H9 (cell line): ENCODE data around the gene PDZD8. TPM values are rescaled to one million over a fixed set of nuclear protein-coding genes. Genes with fewer than 3 reads are reported as not detected.
"Not testable (repeated sequence)": the region's sequence is repeated elsewhere in the genome, so short reads cannot be mapped to it uniquely, and the experiment has no call there.

Experiments used
- DNase-seq: peaks from one replicate; pipeline ENCODE4 v3.0.0-alpha.2; 2017
- H2AFZ ChIP-seq: one replicate; pipeline ENCODE4 v1.6.1; 2013; ENCODE audit warnings: mild to moderate bottlenecking, low read length, control low read depth, moderate library complexity
- H2AK5ac ChIP-seq: 2 replicates; pipeline ENCODE4 v1.6.1; 2013; ENCODE audit warnings: low read length, control low read depth, mixed read lengths; ENCODE audit not compliant: insufficient read length
- H2BK120ac ChIP-seq: one replicate; pipeline ENCODE4 v1.6.1; 2013; ENCODE audit warnings: low read depth, mild to moderate bottlenecking, low read length, control low read depth, inconsistent platforms; ENCODE audit not compliant: poor library complexity, severe bottlenecking
- H2BK12ac ChIP-seq: 2 replicates; pipeline ENCODE4 v1.6.1; 2013; ENCODE audit warnings: low read length, control low read depth, mixed read lengths, low read depth; ENCODE audit not compliant: insufficient read length
- H2BK15ac ChIP-seq: 2 replicates; pipeline ENCODE4 v1.6.1; 2013; ENCODE audit warnings: low read depth, low read length, control low read depth
- H2BK20ac ChIP-seq: one replicate; pipeline ENCODE4 v1.6.1; 2013; ENCODE audit warnings: low read depth, mild to moderate bottlenecking, low read length, control low read depth, inconsistent platforms; ENCODE audit not compliant: poor library complexity, severe bottlenecking
- H2BK5ac ChIP-seq: 2 replicates; pipeline ENCODE4 v1.6.1; 2013; ENCODE audit warnings: low read length, control low read depth, mixed read lengths; ENCODE audit not compliant: insufficient read length
- H3K14ac ChIP-seq: 2 replicates; pipeline ENCODE4 v1.6.1; 2013; ENCODE audit warnings: low read length, control low read depth; ENCODE audit not compliant: insufficient read depth
- H3K18ac ChIP-seq: 2 replicates; pipeline ENCODE4 v1.6.1; 2013; ENCODE audit warnings: low read depth, mild to moderate bottlenecking, mixed read lengths, low read length, control low read depth; ENCODE audit not compliant: insufficient read length
- H3K23ac ChIP-seq: 2 replicates; pipeline ENCODE4 v1.6.1; 2013; ENCODE audit warnings: low read length, control low read depth, mixed read lengths, low read depth; ENCODE audit not compliant: insufficient read length
- H3K23me2 ChIP-seq: 2 replicates; pipeline ENCODE4 v1.6.1; 2013; ENCODE audit warnings: low read depth, mild to moderate bottlenecking, mixed read lengths, low read length, control low read depth; ENCODE audit not compliant: insufficient read length, poor library complexity, severe bottlenecking
- H3K27ac ChIP-seq: 2 replicates; pipeline ENCODE4 v1.5.1; 2013; ENCODE audit warnings: low read length, control low read depth, mixed read lengths, low read depth; ENCODE audit not compliant: insufficient read length
- H3K27me3 ChIP-seq: 2 replicates; pipeline ENCODE4 v1.6.1; 2013; ENCODE audit warnings: low read length, control low read depth, inconsistent platforms; ENCODE audit not compliant: insufficient read depth
- H3K4ac ChIP-seq: 2 replicates; pipeline ENCODE4 v1.6.1; 2013; ENCODE audit warnings: low read depth, mild to moderate bottlenecking, control low read depth, inconsistent platforms, low read length, moderate library complexity
- H3K4me1 ChIP-seq: 2 replicates; pipeline ENCODE4 v1.6.1; 2013; ENCODE audit warnings: low read length, control low read depth, inconsistent platforms; ENCODE audit not compliant: insufficient read depth
- H3K4me2 ChIP-seq: 2 replicates; pipeline ENCODE4 v1.6.1; 2013; ENCODE audit warnings: low read length, control low read depth, mixed read lengths; ENCODE audit not compliant: insufficient read length, insufficient read depth
- H3K56ac ChIP-seq: 2 replicates; pipeline ENCODE4 v1.6.1; 2013; ENCODE audit warnings: low read depth, mild to moderate bottlenecking, mixed read lengths, low read length, control low read depth; ENCODE audit not compliant: insufficient read length
- H3K79me1 ChIP-seq: 2 replicates; pipeline ENCODE4 v1.6.1; 2013; ENCODE audit warnings: low read depth, mild to moderate bottlenecking, moderate library complexity, low read length, control low read depth, inconsistent platforms; ENCODE audit not compliant: insufficient read depth, poor library complexity, severe bottlenecking
- H3K79me2 ChIP-seq: 2 replicates; pipeline ENCODE4 v1.6.1; 2013; ENCODE audit warnings: low read length, control low read depth, inconsistent platforms; ENCODE audit not compliant: insufficient read depth
- H3K9ac ChIP-seq: 2 replicates; pipeline ENCODE4 v1.6.1; 2013; ENCODE audit warnings: low read length, control low read depth, mixed read lengths; ENCODE audit not compliant: insufficient read length; ENCODE audit errors: extremely low read depth
- H3K9me3 ChIP-seq: one replicate; pipeline ENCODE4 v1.6.1; 2013; ENCODE audit warnings: low read depth, low read length, inconsistent platforms; ENCODE audit not compliant: control insufficient read depth
- H3T11ph ChIP-seq: one replicate; pipeline ENCODE4 v1.6.1; 2013; ENCODE audit warnings: mild to moderate bottlenecking, low read length, control low read depth, inconsistent platforms
- H4K20me1 ChIP-seq: one replicate; pipeline ENCODE4 v1.6.1; 2013; ENCODE audit not compliant: control insufficient read depth, insufficient read length, insufficient read depth
- H4K5ac ChIP-seq: 2 replicates; pipeline ENCODE4 v1.6.1; 2013; ENCODE audit warnings: low read depth, mild to moderate bottlenecking, mixed read lengths, low read length, control low read depth; ENCODE audit not compliant: insufficient read length
- H4K8ac ChIP-seq: replicated peaks from 2 replicates; pipeline ENCODE4 v1.6.1; 2013; ENCODE audit warnings: low read length, control low read depth, mixed read lengths, low read depth; ENCODE audit not compliant: insufficient read length
- H4K91ac ChIP-seq: 2 replicates; pipeline ENCODE4 v1.6.1; 2013; ENCODE audit warnings: low read depth, mild to moderate bottlenecking, moderate library complexity, mixed read lengths, low read length, control low read depth; ENCODE audit not compliant: insufficient read length
- H3K27ac Mint-ChIP-seq, 3 experiments: 2 replicates in 2 of 3; 3 replicates in 1 of 3; pipeline ENCODE4 v1.8.0; 2020 to 2021; ENCODE audit warnings: mixed read lengths in 3 of 3, mild to moderate bottlenecking in 1 of 3, moderate library complexity in 1 of 3
- H3K27me3 Mint-ChIP-seq: 2 replicates; pipeline ENCODE4 v1.8.0; 2021; ENCODE audit warnings: low read depth, mild to moderate bottlenecking, moderate library complexity, mixed read lengths
- H3K36me3 Mint-ChIP-seq, 3 experiments: 2 replicates in 2 of 3; 3 replicates in 1 of 3; pipeline ENCODE4 v1.8.0; 2020 to 2021; ENCODE audit warnings: low read depth in 3 of 3, mixed read lengths in 3 of 3; ENCODE audit not compliant: insufficient read depth in 1 of 3
- H3K4me1 Mint-ChIP-seq, 2 experiments: 2 replicates each; pipeline ENCODE4 v1.8.0; 2020; ENCODE audit warnings: mixed read lengths in 2 of 2
- H3K4me3 Mint-ChIP-seq, 2 experiments: 2 replicates in 1 of 2; 3 replicates in 1 of 2; pipeline ENCODE4 v1.8.0; 2020 to 2021; ENCODE audit warnings: mild to moderate bottlenecking in 2 of 2, mixed read lengths in 2 of 2, moderate library complexity in 1 of 2
- H3K9me3 Mint-ChIP-seq, 2 experiments: 2 replicates in 1 of 2; 3 replicates in 1 of 2; pipeline ENCODE4 v1.8.0; 2020; ENCODE audit warnings: mild to moderate bottlenecking in 2 of 2, mixed read lengths in 2 of 2, moderate library complexity in 1 of 2
- WGBS: extraction: QIAGEN DNeasy Blood & Tissue Kit; methylation state at CpG from one replicate; pipeline ENCODE4 v1.1.7; 2013; ENCODE audit warnings: missing lambda C conversion rate, low lambda C conversion rate, mixed read lengths; ENCODE audit not compliant: insufficient read length; ENCODE audit errors: extremely low coverage; 5-methylcytosine and 5-hydroxymethylcytosine counted together
- total RNA-seq: library from RNA; stranded (reverse); gene quantifications from 2 replicates; pipeline ENCODE4 v1.2.1, GENCODE V29; 2021
- TF ChIP-seq, protein P1 (sequence below): fragments of 200-600 bp; sonication (generic); conservative IDR thresholded peaks from 3 replicates; pipeline ENCODE4 v1.8.0; 2021; ENCODE audit warnings: antibody characterized with exemption, mild to moderate bottlenecking

PDZD8 gene
- total RNA-seq, 1 experiment from 2014 or later = 38.2 TPM

DNA sequence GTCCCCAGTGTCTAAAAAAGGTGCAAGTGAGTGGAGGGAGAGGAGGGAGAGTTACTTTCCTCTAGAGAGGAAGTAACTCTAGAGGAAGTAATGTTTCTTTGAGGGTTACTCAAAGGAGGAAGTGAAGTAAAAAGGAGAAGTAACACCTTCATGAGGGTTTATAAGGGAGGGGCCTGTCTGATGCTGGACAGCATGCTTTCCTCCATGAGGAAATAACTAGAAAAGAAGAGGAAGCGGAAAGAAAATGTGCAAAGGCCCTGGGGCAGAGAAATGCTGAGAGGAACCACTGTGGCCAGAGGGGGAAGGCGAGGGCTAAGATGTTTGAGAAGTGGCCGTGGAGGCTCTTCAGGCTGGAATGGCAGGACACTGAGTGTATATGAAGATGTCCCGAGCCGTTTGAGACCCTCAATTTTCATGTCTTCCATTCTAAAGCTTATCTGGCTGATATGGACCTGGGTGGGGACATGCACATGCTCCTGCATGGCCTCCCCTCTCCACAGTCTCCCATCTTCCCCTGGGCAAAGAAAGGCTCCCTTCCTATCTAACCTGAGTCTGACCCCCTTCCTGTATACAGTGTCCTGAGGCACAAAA lies 137.7 kb downstream of the PDZD8 start:
- Histone ChIP-seq H2BK12ac (no peak overlapping the region), H4K5ac (no peak overlapping the region), H3K23me2 (peaks cover 6% of the 10 kb centered on the region), H3K9me3 (no peaks in the 10 kb centered on the region), H3K56ac (no peak overlapping the region), H3K9ac (no peak overlapping the region), H4K91ac (no peak overlapping the region), H2BK5ac (no peak overlapping the region), H2AK5ac (no peak overlapping the region), H4K20me1 (no peaks in the 10 kb centered on the region), H3K4ac (no peak overlapping the region), H3K4me2 (no peak overlapping the region), H2BK15ac (no peak overlapping the region), H3K4me1 (no peaks in the 10 kb centered on the region), H3K27ac (no peak overlapping the region), H3K79me2 (no peaks in the 10 kb centered on the region), H3K79me1 (no peaks in the 10 kb centered on the region), H3K14ac (no peak overlapping the region), H2AFZ (no peak overlapping the region), H2BK120ac (no peak overlapping the region), H3K27me3 (peaks cover 4% of the 10 kb centered on the region; the same call in 1 of the 2 replicates), H3K18ac (no peak overlapping the region), H3K23ac (no peak overlapping the region), H2BK20ac (no peak overlapping the region), H3T11ph (no peak overlapping the region), H4K8ac (no peak overlapping the region)
- H3K4me3 Mint-ChIP-seq = no peak overlapping the region
- H3K27ac Mint-ChIP-seq = no peak overlapping the region
- peaks cover 55% of the 10 kb centered on the region for H3K27me3 Mint-ChIP-seq
- peaks cover 3 to 9% of the 10 kb centered on the region in 2 experiments; a peak in 3 of 4 replicates for H3K4me1 Mint-ChIP-seq
- H3K9me3 Mint-ChIP-seq = no peaks in the 10 kb centered on the region
- H3K36me3 Mint-ChIP-seq = no peaks in the 10 kb centered on the region; a peak in 1 of 7 replicates
- TF ChIP-seq, protein P1, sequence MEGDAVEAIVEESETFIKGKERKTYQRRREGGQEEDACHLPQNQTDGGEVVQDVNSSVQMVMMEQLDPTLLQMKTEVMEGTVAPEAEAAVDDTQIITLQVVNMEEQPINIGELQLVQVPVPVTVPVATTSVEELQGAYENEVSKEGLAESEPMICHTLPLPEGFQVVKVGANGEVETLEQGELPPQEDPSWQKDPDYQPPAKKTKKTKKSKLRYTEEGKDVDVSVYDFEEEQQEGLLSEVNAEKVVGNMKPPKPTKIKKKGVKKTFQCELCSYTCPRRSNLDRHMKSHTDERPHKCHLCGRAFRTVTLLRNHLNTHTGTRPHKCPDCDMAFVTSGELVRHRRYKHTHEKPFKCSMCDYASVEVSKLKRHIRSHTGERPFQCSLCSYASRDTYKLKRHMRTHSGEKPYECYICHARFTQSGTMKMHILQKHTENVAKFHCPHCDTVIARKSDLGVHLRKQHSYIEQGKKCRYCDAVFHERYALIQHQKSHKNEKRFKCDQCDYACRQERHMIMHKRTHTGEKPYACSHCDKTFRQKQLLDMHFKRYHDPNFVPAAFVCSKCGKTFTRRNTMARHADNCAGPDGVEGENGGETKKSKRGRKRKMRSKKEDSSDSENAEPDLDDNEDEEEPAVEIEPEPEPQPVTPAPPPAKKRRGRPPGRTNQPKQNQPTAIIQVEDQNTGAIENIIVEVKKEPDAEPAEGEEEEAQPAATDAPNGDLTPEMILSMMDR = no peak
- no peak for DNase-seq
- WGBS = no CpG with 5 or more reads among the region's 5 CpGs

DNA sequence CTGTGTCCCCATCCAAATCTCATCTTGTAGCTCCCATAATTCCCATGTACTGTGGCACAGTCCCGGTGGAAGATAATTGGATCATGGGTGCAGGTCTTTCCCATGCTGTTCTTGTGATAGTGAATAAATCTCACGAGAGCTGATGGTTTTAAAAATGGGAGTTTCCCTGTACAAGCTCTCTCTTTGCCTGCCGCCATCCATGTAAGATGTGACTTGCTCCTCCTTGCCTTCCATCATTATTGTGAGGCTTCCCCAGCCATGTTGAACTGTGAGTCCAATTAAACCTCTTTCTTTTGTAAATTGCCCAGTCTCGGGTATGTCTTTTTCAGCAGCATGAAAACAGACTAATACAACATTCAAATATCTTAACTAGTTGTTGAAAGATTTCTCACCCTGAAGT lies 145.1 kb downstream of the PDZD8 start:
- not testable (repeated sequence) for H3K27ac Mint-ChIP-seq, H3K79me2 ChIP-seq, H3K9me3 ChIP-seq, H2AFZ ChIP-seq, H3K23ac ChIP-seq, H2BK5ac ChIP-seq, H4K91ac ChIP-seq, H2BK12ac ChIP-seq, H3K4me1 ChIP-seq, H3K4ac ChIP-seq, DNase-seq, H3K27ac ChIP-seq, H2BK15ac ChIP-seq, H2AK5ac ChIP-seq, H3K56ac ChIP-seq, H3K79me1 ChIP-seq, H4K20me1 ChIP-seq, H3K18ac ChIP-seq, H2BK20ac ChIP-seq, H4K8ac ChIP-seq, H3K4me3 Mint-ChIP-seq, H3K23me2 ChIP-seq, H3K14ac ChIP-seq, H3K9ac ChIP-seq, H3K4me2 ChIP-seq, H3K36me3 Mint-ChIP-seq, H2BK120ac ChIP-seq, H3T11ph ChIP-seq, H3K27me3 ChIP-seq, H4K5ac ChIP-seq
- Mint-ChIP-seq H3K9me3 (peaks cover 16 to 18% of the 10 kb centered on the region in 2 experiments), H3K4me1 (peaks cover 15 to 21% of the 10 kb centered on the region in 2 experiments), H3K27me3 (peaks cover 32% of the 10 kb centered on the region)
- WGBS = no CpG with 5 or more reads among the region's 4 CpGs
